CD4-positive, alpha-beta T cell treated with Interleukin-17A for 4 hours (primary cell): ENCODE data around the gene CSNK1E.
A peak's percentile ranks its signal among the peaks of the same experiment; 100 is the strongest.

Source experiments
- DNase-seq: peaks from one replicate; pipeline ENCODE4 v3.0.0-alpha.2; 2020; ENCODE audit warnings: mixed read lengths

Gene CSNK1E

GRCh38 chr22:38305471-38306448 is 11.5 kb downstream of the CSNK1E start:
- peak; percentile 51 for DNase-seq

GRCh38 chr22:38304526-38304925 is 12.7 kb downstream of the CSNK1E start:
- DNase-seq, result no peak

GRCh38 chr22:38303974-38304373 is 13.3 kb downstream of the CSNK1E start:
- DNase-seq, result no peak

- DNase-seq, result no peak
These were observed 14.3 kb downstream of the CSNK1E start for GRCh38 chr22:38302906-38303305.

GRCh38 chr22:38300946-38301345 is 16.3 kb downstream of the CSNK1E start:
- DNase-seq, result no peak

GRCh38 chr22:38300197-38300945 is 16.9 kb downstream of the CSNK1E start:
- DNase-seq, result no peak

GRCh38 chr22:38299770-38300102 is 17.5 kb downstream of the CSNK1E start:
- DNase-seq, result no peak

- peak; percentile 69 for DNase-seq
These were observed 18.8 kb downstream of the CSNK1E start for GRCh38 chr22:38298312-38299005.

- no peak for DNase-seq
These were observed 20.9 kb downstream of the CSNK1E start for GRCh38 chr22:38296372-38296771.

GRCh38 chr22:38295863-38296262 is 21.4 kb downstream of the CSNK1E start:
- no peak for DNase-seq

GRCh38 chr22:38295339-38295738 is 21.9 kb downstream of the CSNK1E start:
- no peak for DNase-seq

- no peak for DNase-seq
These were observed 23.0 kb downstream of the CSNK1E start for GRCh38 chr22:38294193-38294592.

- no peak for DNase-seq
These were observed 24.5 kb downstream of the CSNK1E start for GRCh38 chr22:38292694-38293093.

GRCh38 chr22:38291201-38291777 is 25.9 kb downstream of the CSNK1E start:
- DNase-seq, result no peak

GRCh38 chr22:38290347-38290746 is 26.9 kb downstream of the CSNK1E start:
- DNase-seq, result no peak

GRCh38 chr22:38289583-38290082 is 27.6 kb downstream of the CSNK1E start:
- DNase-seq, result no peak

GRCh38 chr22:38286915-38287669 is 30.1 kb downstream of the CSNK1E start:
- DNase-seq, result no peak

- no peak for DNase-seq
These were observed 32.2 kb downstream of the CSNK1E start for GRCh38 chr22:38285018-38285417.

- DNase-seq, result no peak
These were observed 33.2 kb downstream of the CSNK1E start for GRCh38 chr22:38284042-38284402.

- no peak for DNase-seq
These were observed 34.8 kb downstream of the CSNK1E start for GRCh38 chr22:38282397-38282796.

- no peak for DNase-seq
These were observed 41.1 kb downstream of the CSNK1E start for GRCh38 chr22:38276166-38276565.
